Stimulated activated CD8-positive, alpha-beta memory T cell treated with anti-CD3 and anti-CD28 coated beads, Interleukin-7, amount 100 ng/mL, for 24 hours (primary cell): ENCODE measurements around the gene METTL25.

Source experiments
- DNase-seq: peaks from one replicate; pipeline ENCODE4 v3.0.0-alpha.2; 2020; ENCODE audit warnings: low read depth

METTL25 gene

GRCh38 chr12:82407481-82407880 is 49.2 kb downstream of the METTL25 start:
- DNase-seq: no peak

- DNase-seq: no peak
Measured at GRCh38 chr12:82408844-82409243, 50.5 kb downstream of the METTL25 start.

DNA sequence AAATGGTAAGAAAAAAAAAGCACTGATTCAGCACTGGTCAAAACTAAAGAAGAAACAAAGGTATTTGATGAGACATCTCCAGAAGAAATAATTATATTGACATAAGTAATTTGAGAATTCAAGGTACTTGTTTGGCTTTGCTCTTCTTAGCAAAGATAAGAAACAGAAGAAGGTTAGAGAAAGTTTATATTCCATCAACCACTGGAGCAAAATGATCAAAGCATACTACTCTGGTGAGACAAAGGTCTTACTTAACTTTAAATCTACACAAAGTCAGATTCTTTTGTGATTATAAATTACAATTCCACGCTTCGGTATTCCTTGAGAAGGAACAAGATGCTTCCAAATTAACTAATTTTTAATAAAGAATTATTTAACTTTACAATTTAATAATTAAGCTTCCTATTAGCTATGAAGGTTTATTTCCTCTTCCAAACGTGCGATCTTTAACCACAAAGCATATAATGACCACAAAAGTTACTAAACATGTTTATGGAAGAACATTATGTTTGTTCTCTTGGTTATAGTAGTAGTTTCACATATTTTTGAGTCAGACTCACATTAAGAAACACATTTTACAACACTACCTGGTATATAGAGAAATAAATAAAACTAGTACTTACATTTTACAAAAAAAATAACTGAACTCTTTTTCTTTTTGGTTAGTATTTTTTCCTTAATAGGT is 53.4 kb downstream of the METTL25 start:
- no peak for DNase-seq

- DNase-seq: no peak
Measured at GRCh38 chr12:82412246-82412645, 53.9 kb downstream of the METTL25 start.

- no peak for DNase-seq
Measured at GRCh38 chr12:82414044-82414443, 55.7 kb downstream of the METTL25 start.

- no peak for DNase-seq
Measured at GRCh38 chr12:82414926-82415325, 56.6 kb downstream of the METTL25 start.

DNA sequence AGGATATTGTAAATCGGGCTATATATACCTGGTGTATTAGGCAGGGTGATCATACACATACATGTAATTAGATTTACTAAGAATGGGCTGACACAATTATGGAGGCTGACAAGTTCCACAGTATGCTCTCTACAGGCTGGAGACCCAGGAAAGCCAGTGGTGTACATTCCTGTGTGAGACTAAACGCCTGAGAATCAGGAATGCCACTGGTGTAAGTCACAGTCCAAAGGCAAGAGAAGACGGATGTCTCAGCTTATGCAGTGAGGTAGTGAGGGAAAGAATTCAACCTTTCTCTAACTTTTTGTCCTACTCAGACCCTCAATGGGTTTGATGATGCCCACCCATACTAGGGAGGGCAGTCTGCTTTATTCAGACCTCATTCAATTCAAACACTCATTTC is 57.1 kb downstream of the METTL25 start:
- DNase-seq: no peak

GRCh38 chr12:82425241-82425640 is 66.9 kb downstream of the METTL25 start:
- no peak for DNase-seq

GRCh38 chr12:82426081-82426480 is 67.8 kb downstream of the METTL25 start:
- DNase-seq: no peak

DNA sequence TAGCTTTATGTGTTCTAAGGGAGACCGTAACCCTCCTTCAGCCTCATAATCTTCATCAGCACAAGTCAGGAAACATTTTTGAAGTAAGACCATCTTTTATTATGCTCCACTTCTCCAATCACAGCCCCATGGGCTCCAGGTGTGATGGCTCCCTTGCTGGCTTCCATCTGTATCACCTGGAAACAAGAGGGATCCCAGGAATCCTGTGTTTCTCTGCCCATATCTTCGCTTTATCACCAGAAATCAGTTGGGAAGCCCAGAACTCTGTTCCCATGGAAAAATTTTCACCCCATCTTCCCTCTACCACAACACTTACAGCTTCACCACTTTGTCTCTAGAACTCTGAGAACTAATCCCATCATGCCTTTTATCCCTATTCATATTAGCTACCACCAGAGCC is 68.3 kb downstream of the METTL25 start:
- DNase-seq: no peak

DNA sequence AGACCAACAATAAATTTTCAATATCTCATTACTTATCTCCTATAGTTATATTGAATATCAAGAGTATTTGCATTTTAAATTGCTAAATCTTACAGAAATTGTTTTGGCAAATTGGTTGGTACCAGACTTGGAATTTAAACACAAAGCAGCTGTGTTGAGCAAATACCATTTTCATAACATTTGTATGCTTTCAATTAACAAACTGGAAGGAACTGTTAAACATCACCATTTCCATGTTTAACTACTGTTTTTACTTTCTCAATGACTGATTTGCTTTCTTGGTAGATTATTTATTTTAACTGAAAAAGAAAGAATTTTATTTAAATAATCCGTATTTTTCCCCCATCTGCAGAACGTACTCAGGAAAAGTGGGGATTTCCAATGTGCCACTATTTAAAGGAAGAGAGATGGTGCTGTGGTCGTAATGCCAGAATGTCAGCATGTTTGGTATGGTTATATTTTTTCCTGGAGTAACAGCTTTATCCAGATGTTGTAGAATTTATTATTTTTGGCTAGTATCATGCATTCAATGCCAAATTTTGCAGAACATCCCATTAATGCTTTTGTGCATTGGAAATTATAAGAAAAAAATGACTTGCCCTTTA is 72.3 kb downstream of the METTL25 start:
- DNase-seq: no peak

DNA sequence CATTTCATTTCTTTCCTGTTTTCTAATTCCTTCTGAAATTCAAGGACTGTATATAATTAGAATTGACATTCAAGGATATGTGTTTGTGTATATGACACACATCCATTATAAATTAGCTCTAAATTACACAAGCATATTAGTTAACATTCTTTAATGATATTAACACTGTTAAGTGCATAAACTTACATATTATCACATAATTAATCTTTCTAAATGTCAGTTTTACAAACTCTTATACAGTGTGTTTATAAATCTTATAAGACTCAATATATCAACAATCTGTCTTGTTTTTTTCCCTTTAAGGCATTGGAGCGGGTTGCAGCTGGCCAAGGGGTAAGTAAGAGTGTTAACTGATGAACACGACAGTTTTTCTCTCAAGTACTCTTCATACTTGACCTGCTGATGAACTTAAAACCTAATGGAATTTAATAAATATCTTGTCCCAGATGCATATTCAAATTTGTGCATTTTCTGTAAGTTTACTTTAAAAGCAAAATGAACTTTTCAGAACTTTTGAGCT is 76.1 kb downstream of the METTL25 start:
- DNase-seq: no peak

DNA sequence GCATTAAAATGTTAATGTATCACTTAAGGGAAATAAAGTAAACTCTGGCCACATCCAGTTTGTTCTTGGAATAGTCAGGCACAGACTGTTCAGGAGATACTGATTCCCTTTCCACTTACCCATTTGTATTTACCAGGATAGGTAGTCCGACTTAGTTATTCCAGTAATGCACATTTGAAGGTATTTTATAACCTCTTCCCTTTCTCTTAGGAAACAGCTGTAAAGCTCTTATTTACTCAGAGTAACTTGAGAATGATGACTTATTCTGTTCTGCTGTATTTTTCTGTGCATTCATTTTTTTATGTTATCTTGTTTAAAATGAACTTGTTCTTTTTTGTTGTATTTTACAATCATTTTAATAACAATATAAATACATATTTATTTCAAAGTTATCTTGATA is 78.0 kb downstream of the METTL25 start:
- no peak for DNase-seq

DNA sequence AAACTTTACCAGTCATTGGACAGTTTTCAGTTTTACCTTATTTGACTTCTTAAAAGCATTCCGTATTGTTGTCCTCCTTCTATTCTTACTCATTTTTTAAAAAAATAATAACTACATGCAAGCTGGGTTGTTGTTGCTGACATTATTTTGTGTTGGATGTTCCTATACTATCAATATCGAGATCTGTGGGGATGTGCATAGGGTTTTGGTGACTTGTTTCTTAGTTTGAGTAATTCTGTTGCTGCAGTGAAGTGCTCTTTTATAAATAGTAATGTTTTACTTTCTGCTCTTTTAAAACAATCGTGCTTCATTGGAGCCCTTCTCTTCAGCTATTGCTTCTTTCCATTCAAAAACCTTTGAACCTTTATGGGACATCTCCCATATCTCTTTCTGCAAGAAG is 79.4 kb downstream of the METTL25 start:
- DNase-seq: no peak

DNA sequence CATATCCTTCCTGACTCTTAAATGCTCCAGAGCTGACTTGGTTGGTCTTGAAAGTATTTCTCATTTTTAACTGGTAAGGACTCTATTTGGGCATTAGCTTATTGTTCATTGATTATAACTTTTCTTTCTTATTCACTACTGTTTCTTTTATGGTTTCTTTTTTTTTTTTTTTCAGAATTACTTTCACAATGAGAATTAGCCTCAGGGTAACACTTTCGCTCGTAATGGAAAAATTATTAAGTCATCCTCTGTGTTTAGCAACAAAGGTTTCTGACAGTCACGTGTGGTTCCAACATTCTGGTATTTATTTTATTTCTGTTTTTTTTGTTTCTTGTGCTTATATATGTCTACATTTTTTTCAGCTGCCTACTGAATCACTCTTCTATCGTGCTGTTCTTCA is 80.0 kb downstream of the METTL25 start:
- no peak for DNase-seq

- DNase-seq: no peak
Measured at GRCh38 chr12:82440885-82441284, 82.6 kb downstream of the METTL25 start.

- DNase-seq: no peak
Measured at GRCh38 chr12:82448911-82449578, 90.7 kb downstream of the METTL25 start.

DNA sequence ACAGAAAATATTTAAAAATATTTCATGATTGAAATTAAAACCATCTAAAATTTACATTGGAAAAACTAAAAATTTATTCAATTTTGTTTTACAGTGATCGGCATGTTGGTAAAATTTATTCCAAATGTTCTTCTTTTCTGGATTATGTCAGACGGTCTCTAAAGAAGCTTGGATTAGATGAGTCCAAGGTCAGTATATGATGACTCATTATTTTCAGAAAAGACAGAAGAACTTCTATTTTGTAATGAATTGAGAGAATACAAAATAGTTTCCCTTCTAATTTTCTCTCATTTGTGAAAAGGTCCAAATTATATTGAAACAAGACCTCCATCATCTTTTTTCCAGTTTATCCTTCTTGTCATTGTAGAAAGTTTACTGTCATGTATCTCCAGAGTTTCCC is 98.3 kb downstream of the METTL25 start:
- no peak for DNase-seq

- no peak for DNase-seq
Measured at GRCh38 chr12:82458101-82458500, 99.8 kb downstream of the METTL25 start.

DNA sequence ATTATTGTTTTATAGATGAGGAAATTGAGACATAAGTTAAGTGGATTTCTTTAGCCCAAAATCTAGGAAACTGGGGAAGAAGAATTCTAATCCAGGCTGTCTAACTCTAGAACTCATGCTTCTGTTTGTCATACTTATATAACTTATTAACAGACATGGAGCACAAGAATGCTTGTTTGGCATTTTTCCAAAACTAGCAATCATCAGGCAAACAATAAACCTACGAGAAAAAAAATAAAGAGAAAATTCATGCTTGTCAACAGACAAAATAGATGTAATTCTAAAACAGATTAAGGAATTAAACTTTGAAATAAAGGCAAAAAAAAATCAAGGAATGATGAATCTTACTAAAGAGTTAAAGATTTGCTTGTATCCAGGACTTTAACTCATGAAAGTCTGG is 103.1 kb downstream of the METTL25 start:
- DNase-seq: no peak

GRCh38 chr12:82461836-82462235 is 103.5 kb downstream of the METTL25 start:
- DNase-seq: no peak

DNA sequence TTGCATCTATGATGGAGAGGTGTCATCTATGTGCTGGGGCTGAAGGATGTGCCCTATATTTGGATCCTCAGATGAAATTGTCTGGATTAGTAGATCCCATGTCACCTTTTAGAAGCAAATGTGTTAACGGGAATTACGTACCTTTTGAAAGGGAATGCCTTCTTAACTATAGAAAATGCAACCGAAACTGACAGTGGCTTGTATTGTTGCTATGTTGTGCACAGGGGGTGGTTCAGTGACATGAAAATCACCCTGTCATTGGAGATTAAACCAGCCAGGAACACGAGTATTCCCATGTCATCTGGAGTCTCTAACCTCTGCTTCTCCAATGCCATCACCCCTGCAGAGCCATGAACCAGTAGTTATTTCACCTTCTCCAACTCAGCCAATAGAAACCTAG is 110.2 kb downstream of the METTL25 start:
- DNase-seq: no peak

DNA sequence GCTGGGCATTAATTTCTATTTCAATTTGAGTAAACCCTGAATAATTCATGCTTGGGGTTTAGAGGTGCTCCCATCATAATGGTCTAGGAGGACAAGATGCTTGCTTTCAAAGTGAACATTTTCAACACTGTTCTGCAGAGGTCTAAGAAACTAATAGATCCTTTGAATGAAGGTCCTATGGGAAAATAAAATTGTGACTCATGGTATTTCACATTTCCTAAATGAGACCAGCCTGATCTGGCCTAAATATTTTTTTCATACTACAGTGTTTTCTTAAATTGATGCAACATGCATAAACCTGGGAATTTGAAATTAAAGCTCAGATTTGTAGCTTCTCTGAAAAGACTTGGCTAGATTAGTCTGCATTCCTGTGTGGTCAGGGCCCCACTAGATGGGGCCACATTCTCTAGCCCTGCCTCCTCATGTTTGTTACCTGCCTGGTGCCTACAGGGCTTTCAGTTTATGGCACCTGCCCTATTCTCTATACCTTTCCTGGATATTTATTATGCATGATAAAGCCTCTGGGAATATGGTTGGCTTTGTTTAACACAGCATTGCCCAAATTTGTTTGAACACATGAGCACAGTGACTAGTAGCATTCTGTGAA is 112.7 kb downstream of the METTL25 start:
- DNase-seq: no peak
